ENCODE data around the gene AMACR.
"Not testable (repeated sequence)": the region's sequence is repeated elsewhere in the genome, so short reads cannot be mapped to it uniquely, and the experiment has no call there.

DNA sequence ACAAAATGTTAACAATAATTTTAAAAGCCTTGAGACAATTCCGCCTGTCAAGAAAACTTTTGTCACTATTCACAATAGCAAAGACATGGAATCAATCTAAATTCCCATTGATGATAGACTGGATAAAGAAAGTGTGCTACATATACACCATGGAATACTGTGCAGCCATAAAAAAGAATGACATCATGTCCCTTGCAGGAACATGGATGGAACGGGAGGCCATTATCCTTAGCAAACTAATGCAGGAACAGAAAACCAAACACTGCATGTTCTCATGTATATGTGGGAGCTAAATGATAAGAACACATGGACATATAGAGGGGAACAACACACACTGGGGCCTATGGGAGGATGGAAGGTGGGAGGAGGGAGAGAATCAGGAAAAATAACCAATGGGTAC is 22.7 kb upstream of the AMACR start:
- TF ChIP-seq, protein P1, sequence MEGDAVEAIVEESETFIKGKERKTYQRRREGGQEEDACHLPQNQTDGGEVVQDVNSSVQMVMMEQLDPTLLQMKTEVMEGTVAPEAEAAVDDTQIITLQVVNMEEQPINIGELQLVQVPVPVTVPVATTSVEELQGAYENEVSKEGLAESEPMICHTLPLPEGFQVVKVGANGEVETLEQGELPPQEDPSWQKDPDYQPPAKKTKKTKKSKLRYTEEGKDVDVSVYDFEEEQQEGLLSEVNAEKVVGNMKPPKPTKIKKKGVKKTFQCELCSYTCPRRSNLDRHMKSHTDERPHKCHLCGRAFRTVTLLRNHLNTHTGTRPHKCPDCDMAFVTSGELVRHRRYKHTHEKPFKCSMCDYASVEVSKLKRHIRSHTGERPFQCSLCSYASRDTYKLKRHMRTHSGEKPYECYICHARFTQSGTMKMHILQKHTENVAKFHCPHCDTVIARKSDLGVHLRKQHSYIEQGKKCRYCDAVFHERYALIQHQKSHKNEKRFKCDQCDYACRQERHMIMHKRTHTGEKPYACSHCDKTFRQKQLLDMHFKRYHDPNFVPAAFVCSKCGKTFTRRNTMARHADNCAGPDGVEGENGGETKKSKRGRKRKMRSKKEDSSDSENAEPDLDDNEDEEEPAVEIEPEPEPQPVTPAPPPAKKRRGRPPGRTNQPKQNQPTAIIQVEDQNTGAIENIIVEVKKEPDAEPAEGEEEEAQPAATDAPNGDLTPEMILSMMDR (IDR thresholded peaks at IDR 0.05; ENCODE audit: low read depth, low read length) = not testable (repeated sequence)
- TF ChIP-seq POLR2A (IDR thresholded peaks at IDR 0.05; ENCODE audit: extremely low read depth, insufficient read length) = not testable (repeated sequence)
- TF ChIP-seq, protein P2, sequence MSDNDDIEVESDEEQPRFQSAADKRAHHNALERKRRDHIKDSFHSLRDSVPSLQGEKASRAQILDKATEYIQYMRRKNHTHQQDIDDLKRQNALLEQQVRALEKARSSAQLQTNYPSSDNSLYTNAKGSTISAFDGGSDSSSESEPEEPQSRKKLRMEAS (IDR thresholded peaks at IDR 0.05; ENCODE audit: low read depth, low read length) = not testable (repeated sequence)

All from NB4 (cell line).